Islet of Langerhans (tissue), 1 donor: Measurements from ENCODE around the gene FKBP2.
A peak's percentile ranks its signal among the peaks of the same experiment; 100 is the strongest.
"Not testable (repeated sequence)": the region's sequence is repeated elsewhere in the genome, so short reads cannot be mapped to it uniquely, and the experiment has no call there.

Source experiments
- FAIRE-seq: peaks from one replicate; lab custom pipeline; 2011; peaks lifted over from hg19 to GRCh38; lab: Jason Lieb, UNC

FKBP2 gene

GRCh38 chr11:64234647-64235379 lies 6.1 kb upstream of the FKBP2 start:
- no peak for FAIRE-seq

DNA sequence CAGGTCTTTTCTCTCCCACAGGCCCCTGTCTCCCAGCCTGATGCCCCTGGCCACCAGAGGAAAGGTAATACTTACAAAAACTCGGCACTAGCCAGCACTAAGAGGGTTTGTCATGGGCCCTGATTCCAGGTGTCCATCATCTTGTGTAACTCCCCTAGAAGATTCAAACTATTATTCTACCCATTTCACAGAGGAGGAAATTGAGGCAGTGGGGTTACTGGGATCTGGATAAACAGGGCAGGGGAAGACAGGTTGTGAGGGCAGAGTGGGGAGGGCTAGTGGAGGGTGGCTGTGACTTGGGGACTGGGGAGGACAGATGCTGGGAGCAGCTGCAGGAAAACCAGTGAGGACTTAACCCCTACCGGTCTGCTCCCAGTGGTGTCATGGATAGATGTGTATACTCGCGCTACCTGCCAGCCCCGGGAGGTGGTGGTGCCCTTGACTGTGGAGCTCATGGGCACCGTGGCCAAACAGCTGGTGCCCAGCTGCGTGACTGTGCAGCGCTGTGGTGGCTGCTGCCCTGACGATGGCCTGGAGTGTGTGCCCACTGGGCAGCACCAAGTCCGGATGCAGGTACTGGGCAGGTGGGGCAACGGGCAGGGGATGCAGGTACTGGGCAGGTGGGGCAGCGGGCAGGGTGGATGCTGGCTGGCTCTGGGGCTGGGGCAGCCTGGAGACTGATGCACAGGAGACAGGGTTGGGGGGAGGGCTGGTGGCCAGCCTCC lies 5.3 kb upstream of the FKBP2 start:
- FAIRE-seq: no peak

GRCh38 chr11:64237484-64237951 lies 3.4 kb upstream of the FKBP2 start:
- peak; percentile 30 for FAIRE-seq

DNA sequence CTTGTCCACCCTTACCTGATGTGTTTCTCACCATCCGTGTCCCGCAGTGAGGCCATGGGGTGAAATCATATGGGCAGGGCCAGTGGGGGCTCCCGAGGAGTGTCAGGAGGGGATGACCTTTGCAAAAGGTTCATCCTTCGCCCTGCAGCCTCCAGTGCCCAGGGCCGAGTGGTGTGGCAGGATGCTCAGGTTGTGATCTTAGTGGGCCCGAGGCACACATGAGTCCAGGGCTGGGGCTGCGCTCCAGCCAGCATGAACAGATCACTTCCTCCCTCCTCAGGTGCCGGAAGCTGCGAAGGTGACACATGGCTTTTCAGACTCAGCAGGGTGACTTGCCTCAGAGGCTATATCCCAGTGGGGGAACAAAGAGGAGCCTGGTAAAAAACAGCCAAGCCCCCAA lies 2.8 kb upstream of the FKBP2 start:
- no peak for FAIRE-seq

GRCh38 chr11:64238999-64239398 lies 1.9 kb upstream of the FKBP2 start:
- FAIRE-seq: no peak

DNA sequence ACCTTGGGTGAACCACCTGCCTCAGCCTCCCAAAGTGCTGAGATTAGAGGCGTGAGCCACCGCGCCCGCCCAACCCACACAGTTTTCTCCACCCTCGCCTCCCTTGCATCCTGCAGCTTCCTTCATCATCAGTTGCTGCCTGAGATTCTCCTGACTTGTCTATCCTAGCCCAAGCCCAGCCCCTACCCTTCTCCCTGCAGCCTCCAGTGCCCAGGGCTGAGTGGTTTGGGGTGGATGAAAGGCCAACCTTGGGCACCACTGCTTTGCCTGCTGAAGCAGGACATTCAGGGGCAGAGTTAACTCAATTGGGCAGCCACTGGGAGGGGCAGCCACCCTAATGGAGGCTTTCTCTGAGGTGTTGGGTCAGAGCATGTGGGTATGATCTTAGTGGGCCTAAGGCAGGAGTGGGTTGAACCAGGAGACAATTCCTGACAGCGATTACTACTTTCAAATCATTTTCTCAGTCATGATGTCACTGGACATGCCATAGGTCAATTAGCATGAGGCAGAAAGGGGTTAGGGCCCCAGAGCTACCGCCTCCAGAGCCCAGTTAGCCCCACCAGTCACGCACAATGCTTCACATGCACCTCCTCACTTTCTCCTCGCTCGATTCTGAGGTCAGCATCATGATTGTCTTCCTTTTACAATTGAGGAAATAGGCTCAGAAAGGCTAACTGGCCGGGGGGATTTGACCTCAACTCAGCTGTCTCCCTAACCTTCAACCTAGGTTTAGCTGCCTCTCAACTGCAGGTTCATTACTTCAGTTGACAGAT lies 1.0 kb upstream of the FKBP2 start:
- no peak for FAIRE-seq

- no peak for FAIRE-seq
Measured at GRCh38 chr11:64241241-64241490, 271 bp downstream of the FKBP2 start.

- FAIRE-seq: no peak
Measured at GRCh38 chr11:64241491-64242374, 838 bp downstream of the FKBP2 start.

- FAIRE-seq: no peak
Measured at GRCh38 chr11:64243236-64243854, 2.5 kb downstream of the FKBP2 start.

DNA sequence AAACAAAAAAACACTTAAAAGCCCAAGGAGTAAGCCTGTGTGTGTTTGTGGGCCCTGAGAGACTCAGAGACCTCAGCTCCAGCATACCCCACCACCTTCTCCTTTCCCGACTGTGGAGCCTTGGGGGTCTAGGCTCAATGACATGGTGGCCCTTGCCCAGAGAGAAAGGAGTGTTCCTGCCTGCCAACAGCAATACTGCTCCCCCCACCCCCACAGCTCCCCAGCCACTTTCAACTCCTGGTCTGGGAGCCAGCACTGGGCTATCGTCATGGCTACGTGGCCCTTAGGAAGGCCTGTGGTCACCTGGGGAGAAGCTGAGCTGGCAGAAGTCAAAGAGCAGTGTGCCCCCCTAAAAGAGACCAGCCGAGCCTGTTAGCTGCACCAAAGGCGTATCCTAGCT lies 3.2 kb downstream of the FKBP2 start:
- no peak for FAIRE-seq

GRCh38 chr11:64244966-64245365 lies 4.1 kb downstream of the FKBP2 start:
- no peak for FAIRE-seq

GRCh38 chr11:64245401-64245796 lies 4.5 kb downstream of the FKBP2 start:
- FAIRE-seq: no peak

- FAIRE-seq: no peak
Measured at GRCh38 chr11:64245797-64246620, 5.1 kb downstream of the FKBP2 start.

DNA sequence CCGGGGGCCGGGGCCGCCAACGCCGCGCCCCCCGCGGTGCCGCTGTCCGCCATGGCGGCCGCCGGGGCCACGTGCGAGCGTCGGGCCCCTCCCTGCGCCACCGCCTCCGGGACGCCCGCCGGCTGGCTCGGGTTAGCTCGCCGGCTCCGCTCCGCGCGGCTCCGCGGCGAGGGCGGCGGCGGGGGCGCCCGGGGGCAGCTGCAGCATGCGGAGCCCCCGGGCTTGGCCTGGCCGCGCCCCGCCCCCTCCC lies 5.7 kb downstream of the FKBP2 start:
- FAIRE-seq: not testable (repeated sequence)

DNA sequence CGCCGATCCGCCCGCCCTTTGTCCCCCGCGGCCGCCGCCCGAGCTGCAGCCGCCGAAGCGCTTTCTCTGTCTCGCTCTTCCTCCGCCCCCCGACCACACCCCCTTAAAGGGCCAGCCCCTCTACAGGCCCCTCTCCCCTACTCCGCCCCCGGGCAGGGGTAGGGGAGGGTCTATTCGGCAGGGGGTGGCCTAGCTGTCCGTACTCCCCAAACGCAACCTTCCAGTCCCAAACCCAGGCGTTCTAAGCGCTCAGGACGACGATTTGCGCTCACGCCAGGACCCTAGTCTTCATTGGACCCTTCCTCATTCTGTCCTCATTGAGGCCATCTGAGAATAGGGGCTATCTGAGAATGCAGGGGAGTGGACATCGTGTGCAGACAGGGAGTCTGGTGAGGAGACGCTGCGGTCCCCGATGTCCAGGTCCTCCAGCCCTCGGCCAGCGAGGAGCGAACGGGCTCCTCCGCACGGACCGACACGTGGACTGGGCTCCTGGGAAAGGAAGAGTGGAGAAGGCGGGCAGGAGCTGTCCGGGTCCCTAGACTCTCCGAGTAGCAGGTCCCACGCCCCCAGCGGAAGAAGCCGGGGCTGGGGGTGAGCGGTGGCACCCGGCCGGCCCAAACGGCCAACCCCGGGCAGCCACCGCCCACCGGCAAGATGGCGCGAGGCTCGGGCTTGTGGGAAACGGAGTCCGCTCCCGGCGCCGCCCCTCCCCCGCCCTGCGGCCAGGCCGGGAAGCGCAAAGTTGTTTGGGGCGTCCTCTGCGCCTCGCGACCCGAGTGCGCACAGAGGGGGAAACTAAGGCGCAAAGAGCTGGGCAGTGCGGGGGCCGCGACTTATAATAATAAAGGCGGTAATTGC lies 6.2 kb downstream of the FKBP2 start, which contains the start of gene PPP1R14B:
Gene PPP1R14B (minus strand): TSS at position 73 of the 858 bp plus-strand sequence. CDS start 270 bp downstream, outside the sequence.
- no peak for FAIRE-seq

DNA sequence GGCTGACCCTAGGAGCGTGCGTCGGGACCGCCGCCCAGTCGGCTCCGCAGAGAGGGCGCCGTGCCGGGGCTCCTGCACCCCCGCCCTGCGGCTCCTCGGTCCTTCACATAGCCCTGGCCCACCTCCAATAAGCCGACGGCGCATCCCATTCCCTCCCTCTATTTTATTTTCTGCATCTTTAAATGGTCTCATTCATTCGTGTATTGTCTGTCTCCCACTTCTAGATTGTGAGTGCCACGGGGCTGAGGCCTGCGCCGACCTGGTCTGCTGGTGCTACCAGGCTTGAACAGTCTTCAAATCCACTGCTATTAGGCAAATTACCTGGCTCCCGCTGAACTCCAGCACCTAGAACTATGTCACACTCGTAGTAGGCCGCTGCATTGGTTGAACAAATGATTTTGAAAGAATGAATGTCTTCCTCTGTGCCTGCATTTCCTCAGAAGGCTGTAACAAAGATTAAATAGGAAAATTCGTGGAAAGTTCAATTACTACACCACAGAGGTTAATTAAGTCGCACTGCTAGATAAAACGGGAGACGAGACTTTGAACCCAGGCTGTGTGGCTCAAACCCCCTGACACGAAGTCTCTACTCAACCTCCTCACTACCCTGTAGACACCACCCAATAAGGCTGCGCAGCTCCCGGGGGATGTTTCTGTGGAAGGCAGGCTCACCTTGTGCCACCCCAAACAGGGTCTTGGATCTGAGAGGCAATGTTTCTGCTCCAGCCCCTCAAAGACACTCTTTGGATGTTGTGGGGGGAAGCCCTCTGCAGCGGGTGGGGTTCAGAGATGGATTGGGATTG lies 7.0 kb downstream of the FKBP2 start:
- no peak for FAIRE-seq

DNA sequence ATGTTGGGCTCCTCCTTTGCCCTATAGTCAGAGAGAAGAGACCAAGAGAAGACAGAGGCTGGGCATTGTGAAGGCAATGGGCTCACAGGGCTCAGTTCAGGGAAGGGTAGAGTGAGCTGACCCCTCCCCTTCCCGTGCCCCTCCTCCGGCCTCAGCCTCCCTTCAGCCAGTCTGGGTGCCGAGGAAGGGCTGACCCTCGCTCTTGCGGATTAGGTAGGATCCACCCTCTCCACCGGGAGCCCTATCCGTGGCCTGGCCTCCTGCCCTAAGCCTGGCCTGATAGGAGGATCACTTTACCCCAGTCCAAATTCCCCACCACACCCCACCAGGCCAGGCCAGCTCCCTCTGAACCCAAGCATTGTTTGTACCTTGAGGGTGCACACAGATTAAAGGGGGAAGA lies 7.7 kb downstream of the FKBP2 start:
- no peak for FAIRE-seq

DNA sequence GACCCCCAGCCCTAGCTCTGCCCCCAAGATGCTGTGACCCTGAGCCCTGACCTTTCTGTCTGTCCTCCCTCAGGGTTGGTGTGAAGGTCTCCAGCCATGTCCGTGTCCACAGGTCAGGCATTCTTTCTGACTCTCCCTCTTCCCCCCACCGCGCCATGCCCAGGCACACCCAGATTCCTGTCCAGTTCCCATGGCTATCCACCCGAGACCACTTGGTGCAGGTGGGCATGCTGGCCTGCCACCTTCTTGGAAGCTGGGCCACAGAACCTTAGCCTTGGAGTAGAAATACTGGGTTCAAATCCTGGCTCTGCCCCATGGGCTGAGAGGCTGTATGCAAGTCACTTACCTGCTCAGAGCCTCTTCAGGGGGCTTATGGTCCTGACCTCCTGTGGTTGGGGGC lies 8.1 kb downstream of the FKBP2 start:
- FAIRE-seq: no peak
